DOHH2 (cell line): ENCODE results near the gene CEBPE.

Experiments
- H3F3A ChIP-seq: fragments of 200-600 bp; sonication (generic), shearing (Covaris generic); 2 replicates; pipeline ENCODE4 v1.6.0; 2016; ENCODE audit warnings: antibody characterized with exemption, mild to moderate bottlenecking; ENCODE audit not compliant: control insufficient read depth, insufficient read depth
- H3K27ac ChIP-seq: fragments of 200-600 bp; sonication (generic); 2 replicates; pipeline ENCODE4 v1.5.1; 2014; ENCODE audit warnings: low read depth, mild to moderate bottlenecking, low read length, moderate library complexity
- H3K27me3 ChIP-seq: fragments of 200-600 bp; sonication (generic); 2 replicates; pipeline ENCODE4 v1.6.1; 2014; ENCODE audit warnings: mild to moderate bottlenecking, low read length, mixed read lengths; ENCODE audit not compliant: control insufficient read depth
- H3K36me3 ChIP-seq: fragments of 200-600 bp; sonication (generic); 2 replicates; pipeline ENCODE4 v1.6.1; 2014; ENCODE audit warnings: mild to moderate bottlenecking, low read length, moderate library complexity, mixed read lengths; ENCODE audit not compliant: control insufficient read depth
- H3K4me1 ChIP-seq: fragments of 200-600 bp; sonication (generic); 2 replicates; pipeline ENCODE4 v1.6.1; 2014; ENCODE audit warnings: mild to moderate bottlenecking, low read length, mixed read lengths; ENCODE audit not compliant: control insufficient read depth
- H3K4me2 ChIP-seq: fragments of 200-600 bp; sonication (generic); 2 replicates; pipeline ENCODE4 v1.6.0; 2014; ENCODE audit warnings: mild to moderate bottlenecking, low read length, moderate library complexity
- H3K4me3 ChIP-seq: fragments of 200-600 bp; sonication (generic); 2 replicates; pipeline ENCODE4 v1.5.1; 2014; ENCODE audit warnings: mild to moderate bottlenecking, low read length, mixed read lengths
- H3K79me2 ChIP-seq: fragments of 200-600 bp; sonication (generic); 2 replicates; pipeline ENCODE4 v1.6.1; 2014; ENCODE audit warnings: mild to moderate bottlenecking, low read length, mixed read lengths; ENCODE audit not compliant: control insufficient read depth
- H3K9me2 ChIP-seq: fragments of 200-600 bp; sonication (generic); replicated peaks from 2 replicates; pipeline ENCODE4 v1.6.1; 2014; ENCODE audit warnings: mild to moderate bottlenecking, low read length, mixed read lengths; ENCODE audit not compliant: control insufficient read depth
- H3K9me3 ChIP-seq: fragments of 200-600 bp; sonication (generic); 2 replicates; pipeline ENCODE4 v1.6.1; 2014; ENCODE audit warnings: antibody characterized with exemption, low read length, mixed read lengths; ENCODE audit not compliant: control insufficient read depth, insufficient read depth
- H4K20me1 ChIP-seq: fragments of 200-600 bp; sonication (generic); 2 replicates; pipeline ENCODE4 v1.6.0; 2014; ENCODE audit warnings: low read depth, mild to moderate bottlenecking, antibody characterized with exemption, low read length, moderate library complexity; ENCODE audit not compliant: control insufficient read depth, insufficient read depth
- CTCF ChIP-seq: fragments of 200-600 bp; sonication (generic); IDR thresholded peaks from one replicate; pipeline ENCODE4 v1.5.1; 2014; ENCODE audit warnings: antibody characterized with exemption, mild to moderate bottlenecking, low read depth, low read length; ENCODE audit not compliant: poor library complexity, severe bottlenecking
- EZH2phosphoT487 ChIP-seq: fragments of 200-600 bp; sonication (generic); IDR thresholded peaks from 2 replicates; pipeline ENCODE4 v1.6.1; 2017; ENCODE audit warnings: borderline replicate concordance, mild to moderate bottlenecking, antibody characterized with exemption, low read length, moderate library complexity, mixed read lengths

CEBPE gene

GRCh38 chr14:23128969-23129758, 10.1 kb upstream of the CEBPE start:
- Histone ChIP-seq H3K4me1 (peaks cover 13% of the 10 kb centered on the region), H3K9me3 (no peaks in the 10 kb centered on the region), H3K9me2 (no peaks in the 10 kb centered on the region), H3K36me3 (no peaks in the 10 kb centered on the region), H4K20me1 (no peaks in the 10 kb centered on the region), H3K27ac (no peak overlapping the region), H3K4me3 (no peak overlapping the region), H3F3A (no peaks in the 10 kb centered on the region), H3K79me2 (no peaks in the 10 kb centered on the region), H3K4me2 (no peak overlapping the region), H3K27me3 (peaks cover 7% of the 10 kb centered on the region)
- no peak for TF ChIP-seq EZH2phosphoT487
- no peak for TF ChIP-seq CTCF

GRCh38 chr14:23127861-23128260, 8.8 kb upstream of the CEBPE start:
- no peak overlapping the region for H3K4me2 ChIP-seq
- no peaks in the 10 kb centered on the region for H3K9me3 ChIP-seq
- H3K27ac ChIP-seq, result no peak overlapping the region
- H3K36me3 ChIP-seq, result no peaks in the 10 kb centered on the region
- H4K20me1 ChIP-seq, result no peaks in the 10 kb centered on the region
- TF ChIP-seq CTCF, result no peak
- TF ChIP-seq EZH2phosphoT487, result no peak
- no peak overlapping the region for H3K4me3 ChIP-seq
- H3K79me2 ChIP-seq, result no peaks in the 10 kb centered on the region
- no peaks in the 10 kb centered on the region for H3K9me2 ChIP-seq
- H3F3A ChIP-seq, result no peaks in the 10 kb centered on the region
- H3K4me1 ChIP-seq, result peaks cover 6% of the 10 kb centered on the region; the same call in 1 of the 2 replicates
- peaks cover 7% of the 10 kb centered on the region for H3K27me3 ChIP-seq

GRCh38 chr14:23126548-23127278, 7.7 kb upstream of the CEBPE start:
- H4K20me1 ChIP-seq, result no peaks in the 10 kb centered on the region
- H3K79me2 ChIP-seq, result no peaks in the 10 kb centered on the region
- no peaks in the 10 kb centered on the region for H3F3A ChIP-seq
- no peak overlapping the region for H3K4me3 ChIP-seq
- no peak overlapping the region for H3K27ac ChIP-seq
- no peaks in the 10 kb centered on the region for H3K36me3 ChIP-seq
- no peaks in the 10 kb centered on the region for H3K9me2 ChIP-seq
- peaks cover 10% of the 10 kb centered on the region for H3K4me1 ChIP-seq
- H3K27me3 ChIP-seq, result peaks cover 7% of the 10 kb centered on the region
- H3K4me2 ChIP-seq, result no peak overlapping the region
- no peak for TF ChIP-seq CTCF
- no peak for TF ChIP-seq EZH2phosphoT487
- no peaks in the 10 kb centered on the region for H3K9me3 ChIP-seq
